ENCODE data around the gene SFMBT1. TPM values are rescaled to one million over a fixed set of nuclear protein-coding genes. Genes with fewer than 3 reads are reported as not detected.
A peak's percentile ranks its signal among the peaks of the same experiment; 100 is the strongest.

Gene SFMBT1
- total RNA-seq, 2 donors from 2014 or later = 12.7 to 16.4 TPM

- ATAC-seq (no peak), DNase-seq (no peak)
- intact Hi-C loops (cut with DNase I) = no loop called here
Observed at GRCh38 chr3:53022647-53023046, 23.2 kb downstream of the SFMBT1 start.

DNA sequence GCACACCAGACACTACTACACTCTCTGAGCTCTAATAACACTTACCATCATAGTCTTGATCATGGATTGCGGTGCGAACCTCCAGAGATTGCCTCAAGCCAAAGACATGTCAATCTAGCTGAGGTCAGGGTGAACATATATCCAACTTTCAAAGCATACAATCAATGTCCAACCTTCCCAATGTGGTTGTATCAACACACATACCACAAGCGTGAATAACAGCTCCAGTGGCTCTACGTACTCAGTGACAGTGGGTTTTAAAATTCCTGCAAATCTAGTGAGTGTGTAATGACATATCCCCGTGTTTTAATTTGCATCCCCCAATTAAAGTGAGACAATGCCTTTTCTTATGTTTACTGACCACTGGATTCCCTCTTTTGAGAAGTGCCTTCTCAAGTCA, 29.6 kb downstream of the SFMBT1 start:
- ATAC-seq (no peak), DNase-seq (no peak)
- intact Hi-C loops (cut with DNase I) = no loop called here

GRCh38 chr3:53011324-53011723, 34.5 kb downstream of the SFMBT1 start:
- intact Hi-C loops (cut with DNase I) = no loop called here
- ATAC-seq = no peak
- no peak for DNase-seq

DNA sequence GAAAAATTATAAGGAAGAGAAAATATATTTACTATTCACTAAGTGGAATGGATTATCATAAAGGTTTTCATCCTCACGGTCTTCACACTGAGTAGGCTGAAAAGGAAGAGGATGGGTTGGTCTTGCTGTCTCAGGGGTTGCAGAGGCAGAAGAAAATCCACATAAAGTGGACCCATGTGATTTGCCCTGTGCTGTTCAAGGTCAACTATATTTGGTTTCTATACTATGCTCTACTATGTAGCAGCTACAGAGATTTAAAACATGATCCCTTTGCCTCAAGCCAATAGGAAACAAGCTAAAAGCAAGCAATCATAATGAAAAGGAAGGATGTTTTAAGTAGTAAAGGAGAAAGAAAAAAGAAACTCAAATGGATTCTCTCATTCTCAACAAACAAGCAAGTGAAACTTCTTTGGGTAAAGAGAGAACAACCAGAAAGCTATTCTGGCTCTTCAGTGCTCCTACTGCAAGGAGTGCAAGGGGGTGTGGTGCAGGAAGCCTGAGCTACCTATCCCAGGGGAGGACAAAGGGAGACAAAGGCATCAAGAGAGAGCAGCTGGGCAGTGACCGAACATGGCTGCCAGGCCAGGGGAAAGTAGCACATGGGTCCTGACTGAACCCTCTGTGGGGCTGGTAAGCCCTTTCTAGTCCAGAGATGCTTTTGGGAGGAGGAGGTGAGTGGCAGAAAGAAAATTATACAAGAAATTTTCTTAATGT, 35.9 kb downstream of the SFMBT1 start:
- no peak for DNase-seq
- intact Hi-C loops (cut with DNase I) = no loop called here
- ATAC-seq = no peak

- DNase-seq (no peak), ATAC-seq (no peak)
- intact Hi-C loops (cut with DNase I) = no loop called here
Observed at GRCh38 chr3:53008932-53009331, 36.9 kb downstream of the SFMBT1 start.

DNA sequence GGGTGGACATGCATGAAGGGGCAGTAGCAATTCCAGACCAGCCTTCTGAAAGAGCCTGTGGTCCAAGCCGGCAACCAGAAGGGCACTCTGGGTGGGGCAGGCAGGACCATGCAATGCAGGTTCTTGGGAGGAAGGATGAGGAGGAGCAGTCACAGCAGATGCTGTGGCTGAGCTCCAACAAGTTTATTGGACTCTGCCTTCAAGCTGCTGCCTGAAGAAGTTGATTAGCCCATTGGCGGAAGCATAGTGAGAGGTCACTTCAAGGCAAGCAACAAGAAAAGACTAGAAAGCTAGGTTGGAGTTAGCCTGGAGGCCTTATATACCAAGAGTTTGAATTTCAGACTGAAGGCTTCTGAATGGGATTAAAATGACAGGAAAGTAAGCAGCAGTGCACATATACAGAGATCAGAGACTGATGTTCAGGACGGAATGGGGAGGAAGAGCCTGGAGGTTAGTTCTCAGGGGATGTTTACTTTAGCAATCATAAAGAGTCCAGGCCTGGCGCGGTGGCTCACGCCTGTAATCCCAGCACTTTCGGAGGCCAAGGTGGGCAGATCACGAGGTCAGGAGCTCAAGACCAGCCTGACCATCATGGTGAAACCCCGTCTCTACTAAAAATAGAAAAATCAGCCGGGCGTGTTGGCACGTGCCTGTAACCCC, 39.9 kb downstream of the SFMBT1 start:
- ATAC-seq = no peak
- intact Hi-C loops (cut with DNase I) = no loop called here
- DNase-seq = no peak

DNA sequence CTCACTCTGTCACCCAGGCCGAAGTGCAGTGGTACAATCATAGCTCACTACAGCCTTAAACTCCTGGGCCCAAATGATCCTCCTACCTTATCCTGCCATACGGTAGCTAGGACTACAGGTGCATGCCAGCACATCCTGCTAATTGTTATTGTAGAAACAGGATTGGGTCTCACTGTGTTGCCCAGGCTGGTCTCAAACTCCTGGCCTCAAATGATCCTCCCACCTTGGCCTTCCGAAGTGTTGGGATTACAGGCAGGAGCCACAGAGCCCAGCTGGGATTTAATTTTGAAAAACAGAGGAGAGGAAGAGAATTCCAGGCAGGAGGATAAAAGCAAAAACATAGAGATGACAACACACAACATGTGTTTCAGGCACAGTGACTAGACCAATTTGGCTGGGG, 40.5 kb downstream of the SFMBT1 start:
- no peak for DNase-seq
- ATAC-seq = no peak
- intact Hi-C loops (cut with DNase I) = no loop called here

GRCh38 chr3:53003320-53003719, 42.6 kb downstream of the SFMBT1 start:
- intact Hi-C loops (cut with DNase I) = no loop called here
- ATAC-seq = no peak
- DNase-seq = no peak

DNA sequence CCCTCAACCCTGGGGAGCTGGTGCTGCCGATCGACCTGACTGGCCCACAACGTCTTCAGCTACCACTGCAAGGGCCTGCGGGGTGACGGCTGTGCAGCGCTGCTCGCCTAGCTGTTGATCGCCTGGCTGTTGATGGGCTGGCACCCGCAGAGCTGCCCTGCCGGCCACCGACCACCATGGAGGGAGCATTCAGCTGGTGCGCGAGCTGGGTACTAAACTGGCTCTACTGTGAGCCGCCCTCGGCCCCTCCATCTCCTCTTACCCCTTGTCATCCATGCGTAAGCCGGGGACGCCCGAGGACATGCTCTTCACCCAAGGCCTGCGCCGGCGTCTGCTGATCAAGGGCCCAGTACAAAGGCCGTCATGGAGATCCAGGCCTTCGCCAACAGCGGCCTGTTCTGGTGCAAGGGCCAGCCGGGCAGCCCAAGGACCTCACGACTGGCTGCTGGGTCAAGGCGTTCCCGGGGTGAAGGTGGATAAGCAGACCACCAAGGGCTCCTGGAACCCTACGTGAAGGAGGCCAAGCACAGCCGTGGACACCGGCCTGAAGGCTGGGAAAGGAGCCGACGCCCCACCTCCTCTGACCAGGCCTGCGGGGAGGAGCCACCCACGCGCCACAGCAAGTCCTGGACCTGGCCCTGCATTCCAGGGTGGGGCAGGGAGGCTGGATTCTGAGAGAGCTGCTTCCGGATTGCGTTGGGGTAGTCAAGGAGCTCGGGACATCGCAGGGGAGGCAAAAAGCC, 46.9 kb downstream of the SFMBT1 start:
- intact Hi-C loops (cut with DNase I) = no loop called here
- no peak for ATAC-seq

DNA sequence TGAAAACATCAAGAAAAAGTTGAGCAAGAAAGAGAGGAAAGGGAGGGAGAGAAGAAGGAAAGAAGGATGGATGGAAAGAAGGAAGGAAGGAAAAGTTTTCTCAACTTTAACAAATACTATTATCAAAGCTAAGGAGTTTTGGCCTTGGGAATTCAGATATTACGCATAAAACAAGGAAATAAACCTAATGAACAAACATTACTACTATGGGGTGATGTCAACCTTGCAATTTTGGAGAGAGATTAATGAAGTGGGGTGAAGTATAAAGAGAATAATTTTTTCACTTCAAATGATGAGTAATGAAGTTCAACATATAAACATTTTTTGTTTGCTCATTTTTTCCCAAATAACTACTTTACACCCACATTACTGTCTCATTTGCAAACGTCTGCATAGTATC, 55.2 kb downstream of the SFMBT1 start:
- DNase-seq (no peak), ATAC-seq (no peak)
- intact Hi-C loops (cut with DNase I) = no loop called here

More for the DNA sequence above, 46.9 kb downstream of the SFMBT1 start:
- no peak for DNase-seq

GRCh38 chr3:52986938-52987337, 58.9 kb downstream of the SFMBT1 start:
- intact Hi-C loops (cut with DNase I) = no loop called here
- DNase-seq = no peak
- no peak for ATAC-seq

DNA sequence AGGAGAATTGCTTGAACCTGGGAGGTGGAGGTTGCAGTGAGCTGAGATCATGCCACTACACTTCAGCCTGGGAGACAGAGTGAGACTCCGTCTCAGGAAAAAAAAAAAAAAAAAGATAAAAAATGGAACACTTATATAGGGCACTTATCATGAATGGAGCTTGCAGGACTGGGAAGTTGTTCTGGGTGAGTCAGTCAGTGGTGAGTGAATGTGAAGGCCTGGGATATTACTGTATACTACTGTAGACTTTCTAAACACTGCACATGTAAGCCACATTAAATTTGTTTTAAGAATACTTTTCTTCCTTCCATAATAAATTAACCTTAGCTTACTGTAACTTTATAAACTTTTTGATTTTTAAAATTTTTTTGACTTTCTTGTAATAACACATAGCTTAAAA, 59.8 kb downstream of the SFMBT1 start:
- DNase-seq = no peak
- ATAC-seq = peak in 1 of 2 donors; percentile 42
- intact Hi-C loops (cut with DNase I) = no loop called here

DNA sequence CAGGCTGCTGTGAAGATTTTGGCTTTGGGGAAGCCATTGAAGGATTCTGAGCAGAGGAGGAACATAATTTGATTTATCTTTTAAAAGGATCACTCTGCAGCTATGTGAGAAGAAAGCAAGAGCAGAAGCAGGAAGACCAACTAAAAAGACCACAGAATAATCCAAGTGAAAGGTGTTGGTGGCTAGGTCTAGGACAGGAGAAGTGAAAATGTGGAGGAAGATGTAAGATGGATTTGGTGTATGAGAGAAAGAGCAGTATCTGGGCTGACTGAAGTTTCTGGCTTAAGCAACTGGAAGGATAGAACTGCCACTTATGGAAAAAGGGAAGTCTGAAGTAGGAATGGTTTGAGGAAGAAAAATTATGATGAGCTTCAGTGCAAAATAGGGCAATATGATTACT, 62.0 kb downstream of the SFMBT1 start:
- no peak for DNase-seq
- intact Hi-C loops (cut with DNase I) = no loop called here
- ATAC-seq = no peak

DNA sequence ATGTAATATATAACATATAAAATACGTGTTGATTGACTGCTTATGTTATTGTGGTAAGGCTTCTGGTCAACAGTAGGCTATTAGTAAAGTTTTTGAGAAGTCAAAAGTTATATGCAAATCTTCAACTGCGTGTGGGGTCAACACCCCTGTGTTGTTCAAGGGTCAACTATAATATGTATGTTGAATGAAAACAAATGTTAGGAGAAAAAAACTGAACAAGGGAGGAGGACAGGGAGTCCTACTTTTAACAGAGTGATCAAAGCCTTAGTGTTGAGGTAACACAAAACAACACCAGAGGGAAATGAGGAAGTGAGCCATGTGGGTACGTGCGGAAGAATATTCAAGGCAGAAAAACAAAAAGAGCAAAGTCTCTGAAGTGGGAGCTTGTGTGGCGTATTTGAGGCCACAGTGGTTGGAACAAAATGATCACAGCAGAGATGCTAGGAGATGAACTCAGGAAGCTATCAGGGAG, 62.5 kb downstream of the SFMBT1 start:
- DNase-seq = no peak
- ATAC-seq = peak in 1 of 2 donors; percentile 47
- intact Hi-C loops (cut with DNase I) = no loop called here

DNA sequence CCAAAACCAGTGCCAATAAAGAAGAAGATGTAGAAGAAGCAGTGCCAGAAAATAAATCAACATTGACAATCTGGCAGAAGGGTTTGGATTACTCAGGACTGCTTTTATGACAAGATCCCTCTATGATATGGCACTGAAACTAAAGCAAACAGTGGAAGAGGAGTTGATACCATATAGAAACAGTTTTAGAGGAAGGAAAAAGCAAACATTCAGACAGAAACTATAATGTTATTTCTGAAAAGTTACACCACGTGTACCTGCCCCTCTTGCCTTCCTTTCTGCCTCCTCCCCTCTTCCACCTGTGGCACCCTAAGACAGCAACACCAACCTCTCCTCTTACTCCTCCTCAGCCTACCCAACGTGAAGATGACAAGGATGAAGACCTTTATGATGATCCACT, 63.0 kb downstream of the SFMBT1 start:
- intact Hi-C loops (cut with DNase I) = no loop called here
- no peak for ATAC-seq
- DNase-seq = no peak

DNA sequence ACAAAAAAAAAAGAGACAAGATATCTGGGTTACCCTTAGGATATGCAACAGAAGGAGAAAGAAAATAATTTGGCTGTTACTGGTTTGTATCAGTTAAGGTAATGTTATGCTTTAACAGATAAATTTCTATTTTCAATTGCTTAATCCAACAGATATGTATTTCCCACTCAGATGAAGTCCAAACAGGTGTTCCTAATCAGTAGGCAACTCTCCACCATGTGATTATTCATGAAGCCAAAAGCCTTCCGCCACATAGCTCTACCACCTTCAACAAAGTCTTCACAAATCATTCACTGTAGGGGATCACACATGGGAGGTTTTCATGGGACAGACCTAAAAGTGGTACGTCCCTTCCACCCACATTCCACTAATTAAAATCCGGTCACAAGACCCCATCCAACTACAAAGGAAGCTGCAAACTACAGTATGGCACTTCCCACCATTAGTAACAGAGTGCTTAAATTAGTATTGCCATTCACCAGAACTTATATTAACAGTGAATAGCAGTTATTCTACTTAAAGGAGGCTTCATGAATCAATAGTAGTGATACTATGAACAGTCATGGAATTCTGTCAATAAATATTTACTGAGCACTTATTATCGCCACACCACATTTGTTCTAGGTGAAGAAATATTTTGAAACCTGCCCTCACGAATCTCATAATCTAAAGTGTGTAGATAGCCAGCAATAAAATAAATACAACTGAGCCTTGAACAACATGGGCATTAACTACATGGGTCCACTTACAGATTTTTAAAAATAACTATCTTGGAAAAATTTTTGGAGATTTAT, 66.5 kb downstream of the SFMBT1 start:
- intact Hi-C loops (cut with DNase I) = no loop called here
- no peak for DNase-seq

DNA sequence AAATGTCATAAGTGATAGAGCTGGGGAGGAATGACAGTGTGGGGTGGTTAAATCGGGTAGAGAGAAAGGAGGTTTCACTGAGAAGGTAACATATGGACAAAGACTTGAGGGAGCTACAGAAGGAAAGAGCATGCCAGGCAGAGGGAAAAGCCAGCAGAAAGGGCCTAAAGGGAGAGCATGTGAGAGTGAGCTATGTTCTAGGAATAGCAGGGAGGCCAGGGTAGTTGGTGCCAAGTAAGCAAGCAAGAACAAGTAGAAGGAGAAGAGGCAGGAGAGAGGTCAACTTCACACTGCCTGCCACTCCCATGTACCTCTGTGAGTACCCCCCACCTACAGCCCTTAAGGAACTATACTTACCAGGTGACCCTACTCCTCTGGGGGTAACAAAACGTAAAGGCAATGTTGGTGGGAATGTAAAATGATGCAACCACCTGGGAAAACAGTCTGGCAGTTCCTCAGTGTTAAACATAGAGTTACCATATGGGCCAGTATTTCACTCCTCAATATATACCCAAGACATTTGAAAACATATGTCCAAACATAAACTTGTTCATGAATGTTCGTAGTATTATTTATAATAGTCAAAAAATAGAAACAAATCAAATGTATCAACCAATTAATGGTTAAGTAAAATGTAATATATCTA, 67.6 kb downstream of the SFMBT1 start:
- ATAC-seq (peak; percentile 85 to 87), DNase-seq (no peak)
- intact Hi-C loops (cut with DNase I) = no loop called here

More for the DNA sequence above, 66.5 kb downstream of the SFMBT1 start:
- no peak for ATAC-seq

- DNase-seq (no peak), ATAC-seq (no peak)
- intact Hi-C loops (cut with DNase I) = no loop called here
Observed at GRCh38 chr3:52973806-52974205, 72.1 kb downstream of the SFMBT1 start.

- intact Hi-C loops (cut with DNase I) = no loop called here
- DNase-seq (no peak), ATAC-seq (no peak)
Observed at GRCh38 chr3:52971895-52972294, 74.0 kb downstream of the SFMBT1 start.
